NOMO-1 treated with dmso at 0.1 percent for 144 hours (cell line): ENCODE results near the gene KBTBD2.
"Not testable (repeated sequence)": the region's sequence is repeated elsewhere in the genome, so short reads cannot be mapped to it uniquely, and the experiment has no call there.

Source experiments
- DNase-seq: peaks from one replicate; lab custom pipeline; 2025; ENCODE audit not compliant: unreplicated experiment; lab: John Stamatoyannopoulos, UW

Gene KBTBD2

DNA sequence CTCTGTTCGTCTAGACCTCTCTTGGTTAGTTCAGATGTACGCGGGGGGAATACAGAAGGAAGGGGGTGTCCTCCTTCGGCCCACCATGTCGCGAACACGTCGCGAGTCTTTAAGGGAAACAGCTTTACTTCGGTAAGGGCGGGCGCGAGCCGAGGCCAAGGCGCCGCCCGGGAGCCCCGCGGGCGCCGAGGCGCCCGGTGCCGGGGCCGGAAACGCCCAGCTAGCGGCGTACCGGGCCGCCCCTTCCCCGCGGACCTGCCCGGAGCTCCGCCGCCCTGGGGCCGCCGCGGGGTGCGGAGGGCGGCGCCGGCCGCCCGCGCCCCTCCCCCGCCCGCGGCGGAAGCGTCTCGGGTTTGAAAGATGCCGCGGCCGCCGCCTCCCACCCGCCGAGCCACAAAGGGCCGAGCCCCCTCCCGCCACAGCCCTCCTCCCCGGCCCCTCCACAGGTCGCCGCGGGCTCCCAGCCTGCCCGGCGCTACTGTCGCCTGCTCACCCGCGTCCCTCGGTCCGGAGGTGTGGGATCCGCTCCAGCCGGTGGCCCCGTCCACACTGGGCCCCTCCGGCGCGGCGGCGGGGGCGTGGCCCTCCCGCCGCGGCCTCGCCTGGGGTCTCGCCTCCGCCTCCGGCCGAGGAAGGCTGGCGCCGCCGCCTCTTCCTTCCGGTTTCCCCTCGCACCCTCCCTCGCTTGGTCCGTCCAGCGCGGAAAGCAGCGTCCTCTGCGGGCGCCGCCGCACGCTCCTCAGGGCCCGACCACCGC lies at the start of gene KBTBD2:
KBTBD2 (minus strand) TSS at position 718 of the 757 bp plus-strand sequence. CDS start 12,156 bp downstream, outside the sequence.
- DNase-seq = peak; percentile 73

DNA sequence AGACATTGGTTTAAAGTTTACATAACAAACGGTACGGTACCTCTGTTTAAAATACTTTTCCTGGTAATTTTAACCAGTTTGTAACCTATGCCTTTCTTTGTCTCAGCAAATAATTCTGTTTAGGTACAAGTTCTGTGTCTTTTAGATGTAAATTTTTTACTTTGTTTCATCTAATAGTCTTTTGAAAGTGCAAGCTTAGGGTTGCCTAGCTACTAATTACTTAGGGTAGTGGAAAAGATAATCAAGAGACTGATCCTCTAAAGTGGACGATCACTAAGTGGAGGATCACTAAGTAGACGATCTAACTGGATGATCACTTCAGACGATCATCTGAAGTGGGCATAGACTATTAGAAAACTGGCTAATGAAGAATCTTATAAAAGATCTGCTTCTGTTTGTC lies 49.6 kb upstream of the KBTBD2 start:
- DNase-seq = no peak

- DNase-seq = no peak
These were observed 46.0 kb upstream of the KBTBD2 start for GRCh38 chr7:32937344-32938174.

DNA sequence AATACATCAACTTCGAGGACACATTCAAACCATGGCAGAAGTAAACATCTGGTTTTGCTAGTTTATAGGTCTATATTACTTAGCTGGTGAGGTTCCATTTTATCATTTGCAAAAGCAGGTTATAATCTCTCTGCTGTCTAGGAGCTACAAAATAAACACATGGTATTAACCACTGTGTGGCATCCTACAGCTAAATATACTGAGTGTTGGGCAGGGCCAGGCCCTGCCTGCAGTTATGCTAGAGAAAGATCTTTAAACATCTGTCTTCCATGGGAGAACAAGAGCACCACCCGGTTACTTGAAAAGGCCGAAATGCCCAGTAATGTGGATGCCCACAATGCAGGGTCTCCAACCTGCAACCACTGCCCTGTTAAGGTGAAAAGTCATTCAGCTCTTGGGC lies 45.1 kb upstream of the KBTBD2 start:
- DNase-seq = no peak

DNA sequence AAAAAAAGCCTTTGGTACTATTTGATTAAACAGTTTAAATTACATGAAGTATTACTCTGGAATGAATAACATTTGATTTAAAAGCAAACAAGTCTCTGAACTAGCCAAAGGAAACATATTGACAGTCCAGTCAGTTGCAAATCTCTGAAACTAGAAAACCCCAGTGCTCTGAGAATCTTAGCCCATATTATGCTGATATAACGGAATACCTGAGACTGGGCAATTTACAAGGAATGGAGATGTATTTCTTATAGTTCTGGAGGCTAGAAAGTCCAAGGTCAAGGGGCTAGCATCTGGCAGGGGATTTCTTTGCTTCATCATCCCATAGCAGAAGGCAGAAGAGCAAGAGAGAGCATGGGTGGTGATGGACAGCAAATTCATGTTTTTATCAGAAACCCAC lies 44.0 kb upstream of the KBTBD2 start:
- DNase-seq = no peak

GRCh38 chr7:32930378-32930777 lies 38.8 kb upstream of the KBTBD2 start:
- no peak for DNase-seq

- no peak for DNase-seq
These were observed 38.0 kb upstream of the KBTBD2 start for GRCh38 chr7:32929430-32930143.

GRCh38 chr7:32928785-32929298 lies 37.3 kb upstream of the KBTBD2 start:
- no peak for DNase-seq

- no peak for DNase-seq
These were observed 30.3 kb upstream of the KBTBD2 start for GRCh38 chr7:32921896-32922295.

DNA sequence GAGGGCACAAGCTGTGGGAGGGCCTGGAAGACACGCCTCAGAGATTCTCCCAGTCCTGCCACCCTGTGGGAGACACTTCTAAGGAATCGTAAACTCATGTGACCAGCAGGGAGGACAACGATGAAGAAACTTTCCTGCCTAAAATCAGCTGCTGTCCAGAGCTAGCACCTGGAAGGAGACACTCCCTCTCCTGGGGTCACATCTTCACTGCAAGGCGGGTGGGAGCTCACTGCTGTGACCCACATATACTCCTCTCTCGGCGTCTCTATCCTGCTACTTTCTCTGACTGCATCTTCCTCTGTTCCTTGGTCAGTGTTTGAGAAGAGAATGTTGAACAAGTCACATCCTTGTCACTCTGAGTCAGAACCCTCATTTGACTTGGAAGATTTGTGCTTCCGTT lies 25.4 kb upstream of the KBTBD2 start:
- not testable (repeated sequence) for DNase-seq

DNA sequence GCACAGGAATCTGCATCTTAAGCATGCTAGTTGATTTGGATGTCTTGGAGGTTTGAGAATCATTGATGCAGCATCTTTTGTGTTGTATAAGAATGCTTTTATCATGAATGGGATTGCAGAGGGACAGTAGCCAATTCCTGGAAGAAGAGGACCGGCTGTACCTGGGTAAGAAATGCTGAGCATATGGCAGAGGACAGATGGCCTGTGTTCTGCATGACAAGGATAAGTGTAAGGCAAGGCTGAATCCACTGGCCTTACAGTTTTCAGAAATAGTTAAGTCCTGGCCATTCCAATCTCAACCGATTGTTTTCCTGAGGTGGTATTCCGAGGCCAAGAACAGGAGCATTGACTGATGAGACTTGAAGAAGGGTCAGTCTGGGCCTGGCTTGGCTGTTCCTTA lies 24.4 kb upstream of the KBTBD2 start:
- no peak for DNase-seq

DNA sequence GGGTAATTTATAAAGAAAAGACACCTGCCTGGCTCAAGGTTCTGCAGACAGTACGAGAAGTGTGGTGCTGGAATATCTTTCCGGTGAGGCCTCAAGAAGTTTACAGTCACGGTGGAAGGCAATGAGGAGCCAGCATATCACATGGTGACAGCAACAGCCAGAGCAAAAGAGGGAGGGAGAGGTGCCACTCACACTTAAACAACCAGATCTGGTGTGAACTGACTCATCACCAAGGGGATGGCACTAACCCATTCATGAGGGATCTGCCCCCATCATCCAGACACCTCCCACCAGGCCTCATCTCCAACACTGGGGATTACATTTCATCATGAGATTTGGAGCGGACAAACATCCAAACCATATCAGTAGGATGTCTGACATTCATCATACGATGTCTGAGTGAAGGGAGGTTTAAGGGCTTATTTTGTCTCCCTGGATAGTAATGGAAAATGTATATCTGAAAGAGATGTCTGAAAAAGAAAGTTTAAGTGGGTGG lies 23.5 kb upstream of the KBTBD2 start:
- no peak for DNase-seq

- no peak for DNase-seq
These were observed 22.6 kb upstream of the KBTBD2 start for GRCh38 chr7:32914184-32914583.

DNA sequence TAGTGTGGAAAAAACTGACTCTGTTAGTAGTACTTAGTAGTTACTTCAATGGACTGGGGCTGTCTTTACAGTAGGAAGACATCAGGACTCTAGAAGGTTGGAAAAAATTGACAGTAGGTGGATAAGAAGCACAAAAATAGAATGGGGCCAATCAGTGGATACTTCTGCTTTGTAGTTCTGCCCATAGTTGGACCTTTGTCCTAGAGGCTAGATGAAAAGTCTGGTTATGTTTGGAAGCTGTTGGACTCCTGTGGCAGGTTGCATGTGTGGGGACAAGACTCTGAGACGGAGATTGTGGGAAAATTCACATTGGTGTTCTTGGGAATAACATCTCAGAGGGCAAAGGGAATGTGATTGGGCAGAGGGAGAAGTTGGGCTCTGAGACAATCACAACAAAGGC lies 18.6 kb upstream of the KBTBD2 start:
- no peak for DNase-seq

DNA sequence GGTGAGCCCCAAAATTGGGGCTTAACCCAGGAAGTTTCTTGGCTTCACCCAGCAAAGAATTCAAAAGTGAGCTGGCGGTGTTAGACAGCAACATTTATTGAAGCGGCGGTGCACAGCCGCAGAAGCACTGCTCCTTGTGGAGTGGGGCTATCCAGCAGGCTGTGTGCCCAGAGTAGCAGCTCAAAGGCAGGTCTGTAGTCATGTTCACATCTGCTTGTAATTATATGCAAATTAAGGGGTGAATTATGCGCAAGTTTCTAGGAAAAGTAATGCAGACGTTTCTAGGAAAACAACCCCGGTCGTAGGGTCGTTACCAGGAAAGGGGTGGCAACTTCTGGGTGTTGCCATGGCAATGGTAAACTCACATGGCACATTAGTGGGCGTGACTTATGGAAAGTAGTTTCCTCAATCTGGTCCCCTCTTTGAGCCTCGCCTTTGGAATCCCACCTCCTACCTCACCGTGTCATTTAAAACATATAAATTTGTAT lies 13.7 kb upstream of the KBTBD2 start:
- peak; percentile 80 for DNase-seq

DNA sequence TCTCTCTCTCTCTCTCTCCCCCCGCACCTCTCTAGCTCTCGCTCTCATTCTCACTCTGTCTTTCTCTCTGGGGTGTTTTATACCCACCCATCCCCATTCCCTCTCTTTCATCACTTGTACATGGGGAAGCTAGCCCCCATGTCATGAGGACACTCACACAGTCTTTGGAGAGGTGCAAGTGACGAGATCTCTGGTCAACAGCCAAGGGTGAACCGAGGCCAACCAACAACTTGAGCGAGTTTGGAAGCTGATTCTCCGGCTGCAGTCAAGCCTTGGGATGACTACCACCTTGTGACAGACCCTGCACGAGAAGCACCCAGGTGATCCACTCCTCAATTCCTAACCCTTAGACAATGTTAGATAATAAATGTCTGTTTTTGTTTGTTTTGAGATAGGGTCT lies 10.1 kb upstream of the KBTBD2 start:
- no peak for DNase-seq

DNA sequence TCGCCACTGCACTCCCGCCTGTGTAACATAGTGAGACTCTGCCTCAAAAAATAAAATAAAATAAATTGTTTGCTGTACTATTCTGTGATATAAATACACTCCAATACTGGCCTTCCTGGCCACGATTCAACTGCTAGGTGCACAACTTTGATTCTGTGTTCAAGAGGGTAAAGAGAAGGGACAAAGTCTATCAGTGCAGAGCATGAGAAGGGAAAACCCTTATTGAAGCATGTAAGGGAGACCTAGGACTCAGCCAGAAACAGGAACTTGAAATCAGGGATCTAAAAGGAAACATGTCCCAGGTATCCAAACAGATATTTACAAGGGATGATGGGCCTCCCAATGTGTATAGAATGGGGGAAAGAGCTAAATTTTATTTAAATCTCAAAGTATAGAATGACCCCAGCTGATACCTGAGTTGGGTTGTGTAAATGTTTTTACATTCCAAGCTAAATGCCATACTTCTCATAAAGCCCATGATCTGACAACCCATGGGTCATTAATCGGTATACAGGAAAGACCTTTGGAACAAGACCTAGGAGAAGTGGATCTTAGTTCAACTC lies 9.0 kb upstream of the KBTBD2 start:
- DNase-seq = no peak

DNA sequence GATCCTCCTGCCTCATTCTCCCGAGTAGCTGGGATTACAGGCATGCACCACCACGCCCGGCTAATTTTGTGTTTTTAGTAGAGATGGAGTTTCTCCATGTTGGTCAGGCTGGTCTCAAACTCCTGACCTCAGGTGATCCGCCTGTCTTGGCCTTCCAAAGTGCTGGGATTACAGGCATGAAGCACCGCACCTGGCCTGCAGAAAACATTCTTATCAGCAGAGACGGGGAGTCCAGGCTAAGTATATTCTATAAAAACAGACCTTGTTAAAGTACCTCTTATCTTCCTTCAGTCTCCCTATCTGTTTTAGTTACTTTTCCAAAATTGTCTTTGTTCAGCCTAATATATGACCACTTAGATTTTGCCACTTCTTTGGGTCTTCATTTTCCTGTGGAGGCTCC lies 5.8 kb upstream of the KBTBD2 start:
- not testable (repeated sequence) for DNase-seq

- no peak for DNase-seq
These were observed 5.2 kb upstream of the KBTBD2 start for GRCh38 chr7:32896564-32897347.

DNA sequence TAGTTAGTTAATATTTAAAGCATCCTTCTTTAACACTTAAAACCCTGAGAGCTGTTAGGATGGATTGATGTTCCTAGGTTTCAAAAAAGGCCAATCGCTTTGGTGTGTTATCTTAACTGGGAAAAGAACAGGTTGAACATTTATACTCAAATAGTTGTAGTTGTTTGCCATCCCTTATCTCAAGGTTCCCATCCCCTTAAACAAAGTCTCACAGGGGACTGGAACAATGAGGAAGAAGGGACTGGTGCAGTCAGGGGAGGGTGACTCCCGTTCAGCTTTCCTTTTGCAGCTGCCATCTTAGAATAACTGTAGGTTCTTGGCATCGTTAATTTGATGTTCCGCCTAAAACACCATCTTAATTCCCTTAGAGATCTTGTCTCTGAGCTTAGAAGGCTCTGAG lies 2.6 kb upstream of the KBTBD2 start:
- no peak for DNase-seq
